NCI-H526 (cell line): ENCODE results near the gene BTK.
A peak's percentile ranks its signal among the peaks of the same experiment; 100 is the strongest.

Experiments
- DNase-seq, 2 experiments: peaks; one replicate each; lab custom pipeline; 2025; lab: John Stamatoyannopoulos, UW

The BTK gene

GRCh38 chrX:101385795-101386541, at the start of gene BTK:
Gene BTK, minus strand, starts transcription at chrX:101386191. Its CDS starts 10,907 bp downstream, at chrX:101375284.
- DNase-seq, result no peak

GRCh38 chrX:101430457-101431078, 44.6 kb upstream of the BTK start:
- no peak for DNase-seq

- no peak for DNase-seq
Observed at GRCh38 chrX:101429934-101430333, 43.9 kb upstream of the BTK start.

GRCh38 chrX:101427954-101428353, 42.0 kb upstream of the BTK start:
- no peak for DNase-seq

- no peak for DNase-seq
Observed at GRCh38 chrX:101419489-101419888, 33.5 kb upstream of the BTK start.

- DNase-seq, result peak in 1 of 2 experiments; percentile 22
Observed at GRCh38 chrX:101417981-101418841, 32.2 kb upstream of the BTK start.

GRCh38 chrX:101417190-101417589, 31.2 kb upstream of the BTK start:
- no peak for DNase-seq

- no peak for DNase-seq
Observed at GRCh38 chrX:101416691-101417090, 30.7 kb upstream of the BTK start.

GRCh38 chrX:101415180-101416145, 29.5 kb upstream of the BTK start:
- DNase-seq, result peak; percentile 38 to 55

GRCh38 chrX:101411984-101412383, 26.0 kb upstream of the BTK start:
- DNase-seq, result no peak

- DNase-seq, result no peak
Observed at GRCh38 chrX:101410461-101410860, 24.5 kb upstream of the BTK start.

GRCh38 chrX:101409043-101409442, 23.1 kb upstream of the BTK start:
- no peak for DNase-seq

GRCh38 chrX:101408532-101408841, 22.5 kb upstream of the BTK start:
- peak in 1 of 2 experiments; percentile 43 for DNase-seq

GRCh38 chrX:101407748-101408531, 21.9 kb upstream of the BTK start, which contains the start of the genes GLA and HNRNPH2:
Gene GLA, minus strand, starts transcription at chrX:101407925. Its CDS starts 22 bp downstream, at chrX:101407903.
Gene HNRNPH2, plus strand, starts transcription at chrX:101408222. Its CDS starts 3,767 bp downstream, at chrX:101411989.
- DNase-seq, result peak; percentile 97 to 99

- DNase-seq, result peak in 1 of 2 experiments; percentile 3
Observed at GRCh38 chrX:101407167-101407747, 21.3 kb upstream of the BTK start.

- DNase-seq, result no peak
Observed at GRCh38 chrX:101399825-101400224, 13.8 kb upstream of the BTK start.

GRCh38 chrX:101398694-101399093, 12.7 kb upstream of the BTK start:
- no peak for DNase-seq

- DNase-seq, result no peak
Observed at GRCh38 chrX:101397779-101398178, 11.8 kb upstream of the BTK start.

- DNase-seq, result no peak
Observed at GRCh38 chrX:101395789-101396188, 9.8 kb upstream of the BTK start.

- no peak for DNase-seq
Observed at GRCh38 chrX:101394372-101394771, 8.4 kb upstream of the BTK start.
